ENCODE data around the gene TOR4A.

Gene TOR4A

DNA sequence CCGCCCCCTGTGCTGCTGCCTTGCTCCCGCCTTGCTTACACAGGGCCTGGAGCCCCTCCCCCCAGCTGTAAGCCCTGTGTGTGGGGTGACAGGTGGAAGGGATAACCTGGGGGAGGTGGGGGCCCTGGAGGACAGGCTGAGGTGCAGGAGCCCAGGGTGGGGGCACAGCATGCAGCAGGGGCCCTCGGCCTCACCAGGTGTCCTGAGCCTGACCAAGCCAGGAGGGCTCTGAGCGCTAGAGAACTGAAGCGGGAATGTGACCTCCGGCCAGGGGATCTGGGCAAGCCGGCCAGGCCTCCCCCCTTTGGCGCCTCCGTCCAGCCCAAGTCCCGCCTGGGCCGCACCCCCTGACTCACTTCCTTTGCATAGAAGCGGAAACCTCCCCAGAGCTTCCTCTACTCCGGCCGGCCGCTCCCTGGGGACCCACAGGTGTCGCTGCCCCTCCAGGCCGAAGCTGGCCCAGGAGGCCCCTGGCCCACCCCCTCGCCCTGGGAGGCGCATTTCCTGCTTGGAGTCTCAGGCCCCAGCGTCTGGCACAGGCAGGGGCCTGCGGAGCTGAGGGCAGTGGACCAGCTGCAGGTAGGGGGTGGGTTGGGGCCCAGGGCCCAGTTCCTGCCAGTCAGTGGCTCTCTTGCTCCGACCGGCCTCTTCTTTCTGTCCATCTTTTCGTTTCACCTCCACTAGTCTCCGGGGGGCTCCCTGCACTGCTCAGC, at the start of gene TOR4A:
Gene TOR4A (plus strand): TSS at position 398 of the 713 bp plus-strand sequence. CDS start 964 bp downstream, outside the sequence.
- H3K4me3 ChIP-seq (replicated peaks in 1 of 2; ENCODE audit: low read depth in 2 of 2, low read length in 2 of 2) = peak within 1 kb of the TSS; percentile 61 to 64
- TF ChIP-seq, protein P1, sequence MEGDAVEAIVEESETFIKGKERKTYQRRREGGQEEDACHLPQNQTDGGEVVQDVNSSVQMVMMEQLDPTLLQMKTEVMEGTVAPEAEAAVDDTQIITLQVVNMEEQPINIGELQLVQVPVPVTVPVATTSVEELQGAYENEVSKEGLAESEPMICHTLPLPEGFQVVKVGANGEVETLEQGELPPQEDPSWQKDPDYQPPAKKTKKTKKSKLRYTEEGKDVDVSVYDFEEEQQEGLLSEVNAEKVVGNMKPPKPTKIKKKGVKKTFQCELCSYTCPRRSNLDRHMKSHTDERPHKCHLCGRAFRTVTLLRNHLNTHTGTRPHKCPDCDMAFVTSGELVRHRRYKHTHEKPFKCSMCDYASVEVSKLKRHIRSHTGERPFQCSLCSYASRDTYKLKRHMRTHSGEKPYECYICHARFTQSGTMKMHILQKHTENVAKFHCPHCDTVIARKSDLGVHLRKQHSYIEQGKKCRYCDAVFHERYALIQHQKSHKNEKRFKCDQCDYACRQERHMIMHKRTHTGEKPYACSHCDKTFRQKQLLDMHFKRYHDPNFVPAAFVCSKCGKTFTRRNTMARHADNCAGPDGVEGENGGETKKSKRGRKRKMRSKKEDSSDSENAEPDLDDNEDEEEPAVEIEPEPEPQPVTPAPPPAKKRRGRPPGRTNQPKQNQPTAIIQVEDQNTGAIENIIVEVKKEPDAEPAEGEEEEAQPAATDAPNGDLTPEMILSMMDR (IDR thresholded peaks at IDR 0.05; ENCODE audit: low read depth, low read length) = no peak
- DNase-seq (ENCODE audit: low read depth in 2 of 2) = peak; percentile 92 to 94

GRCh38 chr9:137227853-137228505, 49.5 kb upstream of the TOR4A start:
- no peak for DNase-seq (ENCODE audit: low read depth in 2 of 2)
- TF ChIP-seq, protein P1 (IDR thresholded peaks at IDR 0.05; ENCODE audit: low read depth, low read length) = no peak
- H3K4me3 ChIP-seq (replicated peaks in 1 of 2; ENCODE audit: low read depth in 2 of 2, low read length in 2 of 2) = no peak overlapping the region

- H3K4me3 ChIP-seq (replicated peaks in 1 of 2; ENCODE audit: low read depth in 2 of 2, low read length in 2 of 2) = no peak overlapping the region
- no peak for DNase-seq (ENCODE audit: low read depth in 2 of 2)
- TF ChIP-seq, protein P1 (IDR thresholded peaks at IDR 0.05; ENCODE audit: low read depth, low read length) = no peak
These were observed 49.0 kb upstream of the TOR4A start for GRCh38 chr9:137228506-137228967.

- H3K4me3 ChIP-seq (replicated peaks in 1 of 2; ENCODE audit: low read depth in 2 of 2, low read length in 2 of 2) = no peak overlapping the region
- no peak for DNase-seq (ENCODE audit: low read depth in 2 of 2)
- TF ChIP-seq, protein P1 (IDR thresholded peaks at IDR 0.05; ENCODE audit: low read depth, low read length) = no peak
These were observed 48.3 kb upstream of the TOR4A start for GRCh38 chr9:137228968-137229896.

GRCh38 chr9:137229903-137230704, 47.4 kb upstream of the TOR4A start:
- DNase-seq (ENCODE audit: low read depth in 2 of 2) = no peak
- no peak overlapping the region for H3K4me3 ChIP-seq (replicated peaks in 1 of 2; ENCODE audit: low read depth in 2 of 2, low read length in 2 of 2)
- TF ChIP-seq, protein P1 (IDR thresholded peaks at IDR 0.05; ENCODE audit: low read depth, low read length) = no peak
